ENCODE data around the gene CORO2B. TPM values are rescaled to one million over a fixed set of nuclear protein-coding genes. Genes with fewer than 3 reads are reported as not detected.

The CORO2B gene
- total RNA-seq, 1 donor from 2014 or later, result 16.3 TPM

DNA sequence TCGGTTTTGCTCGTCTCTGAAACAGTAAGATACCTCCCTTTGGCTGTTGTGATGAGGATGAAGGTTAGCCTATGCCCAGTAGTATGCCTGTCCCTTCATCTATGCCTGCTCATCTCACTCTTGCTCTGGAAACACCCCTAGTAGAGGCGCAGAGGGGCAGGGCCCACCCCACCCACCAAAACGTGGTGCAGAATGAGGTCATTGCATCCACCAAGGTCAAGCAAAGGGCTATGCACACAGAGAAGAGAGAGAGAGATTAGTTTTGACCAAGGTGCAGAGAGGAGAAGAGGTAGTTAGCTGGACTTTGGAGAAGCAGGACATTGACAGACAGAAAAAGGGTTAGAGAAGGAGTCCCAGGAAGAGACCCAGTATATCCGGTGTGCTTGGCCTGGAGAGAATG, 119.9 kb downstream of the CORO2B start:
- Mint-ChIP-seq H3K4me3 (ENCODE audit: unreplicated experiment) (peak overlapping the region; percentile 9), H3K36me3 (ENCODE audit: unreplicated experiment) (peaks cover 12% of the 10 kb centered on the region), H3K4me1 (ENCODE audit: low read depth, unreplicated experiment) (peaks cover 14% of the 10 kb centered on the region), H3K27ac (ENCODE audit: unreplicated experiment) (no peak overlapping the region), H3K27me3 (ENCODE audit: unreplicated experiment) (peaks cover 13% of the 10 kb centered on the region), H3K9me3 (ENCODE audit: unreplicated experiment) (peaks cover 5% of the 10 kb centered on the region)
- no peak for DNase-seq
- TF ChIP-seq, protein P1, sequence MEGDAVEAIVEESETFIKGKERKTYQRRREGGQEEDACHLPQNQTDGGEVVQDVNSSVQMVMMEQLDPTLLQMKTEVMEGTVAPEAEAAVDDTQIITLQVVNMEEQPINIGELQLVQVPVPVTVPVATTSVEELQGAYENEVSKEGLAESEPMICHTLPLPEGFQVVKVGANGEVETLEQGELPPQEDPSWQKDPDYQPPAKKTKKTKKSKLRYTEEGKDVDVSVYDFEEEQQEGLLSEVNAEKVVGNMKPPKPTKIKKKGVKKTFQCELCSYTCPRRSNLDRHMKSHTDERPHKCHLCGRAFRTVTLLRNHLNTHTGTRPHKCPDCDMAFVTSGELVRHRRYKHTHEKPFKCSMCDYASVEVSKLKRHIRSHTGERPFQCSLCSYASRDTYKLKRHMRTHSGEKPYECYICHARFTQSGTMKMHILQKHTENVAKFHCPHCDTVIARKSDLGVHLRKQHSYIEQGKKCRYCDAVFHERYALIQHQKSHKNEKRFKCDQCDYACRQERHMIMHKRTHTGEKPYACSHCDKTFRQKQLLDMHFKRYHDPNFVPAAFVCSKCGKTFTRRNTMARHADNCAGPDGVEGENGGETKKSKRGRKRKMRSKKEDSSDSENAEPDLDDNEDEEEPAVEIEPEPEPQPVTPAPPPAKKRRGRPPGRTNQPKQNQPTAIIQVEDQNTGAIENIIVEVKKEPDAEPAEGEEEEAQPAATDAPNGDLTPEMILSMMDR (IDR thresholded peaks at IDR 0.05; ENCODE audit: partially characterized antibody, unreplicated experiment), result no peak

GRCh38 chr15:68699124-68699880, 120.5 kb downstream of the CORO2B start:
- peaks cover 12% of the 10 kb centered on the region for H3K36me3 Mint-ChIP-seq (ENCODE audit: unreplicated experiment)
- H3K27me3 Mint-ChIP-seq (ENCODE audit: unreplicated experiment), result peaks cover 13% of the 10 kb centered on the region

DNA sequence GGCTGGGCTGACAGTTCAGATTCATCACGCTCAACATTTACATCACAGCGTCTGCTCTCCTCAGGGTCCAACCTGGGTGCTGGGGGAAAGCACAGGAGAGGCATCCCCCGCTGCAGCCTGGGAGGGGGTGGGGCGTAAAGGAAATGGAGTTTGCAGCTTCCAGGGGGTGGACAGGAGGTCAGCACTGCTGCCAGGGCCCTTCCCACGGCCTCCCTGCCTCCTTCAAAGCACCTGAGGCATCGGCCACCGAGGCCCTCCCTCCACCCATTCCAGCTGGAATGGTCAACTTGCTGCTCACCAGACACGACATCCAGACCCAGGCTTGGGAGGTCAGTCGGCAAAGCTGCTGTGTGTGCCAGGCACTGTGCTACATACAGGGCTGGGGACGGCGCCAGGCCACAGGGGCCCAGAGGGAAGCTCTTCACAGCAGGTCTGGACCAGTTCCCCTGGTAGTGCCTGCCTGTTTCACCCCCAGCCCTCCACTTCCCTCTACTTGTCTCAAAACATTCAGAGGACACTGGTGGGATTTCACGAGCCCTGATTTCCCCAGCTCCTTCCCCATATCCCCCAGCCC, 121.2 kb downstream of the CORO2B start:
- TF ChIP-seq, protein P1 (IDR thresholded peaks at IDR 0.05; ENCODE audit: partially characterized antibody, unreplicated experiment), result no peak
- Mint-ChIP-seq H3K9me3 (ENCODE audit: unreplicated experiment) (peaks cover 5% of the 10 kb centered on the region), H3K4me3 (ENCODE audit: unreplicated experiment) (peak overlapping the region; percentile 68)

More at GRCh38 chr15:68699124-68699880, 120.5 kb downstream of the CORO2B start:
- peaks cover 16% of the 10 kb centered on the region for H3K4me1 Mint-ChIP-seq (ENCODE audit: low read depth, unreplicated experiment)
- H3K9me3 Mint-ChIP-seq (ENCODE audit: unreplicated experiment), result peaks cover 5% of the 10 kb centered on the region
- H3K27ac Mint-ChIP-seq (ENCODE audit: unreplicated experiment), result no peak overlapping the region
- DNase-seq, result no peak
- peak overlapping the region; percentile 9 for H3K4me3 Mint-ChIP-seq (ENCODE audit: unreplicated experiment)
- TF ChIP-seq, protein P1 (IDR thresholded peaks at IDR 0.05; ENCODE audit: partially characterized antibody, unreplicated experiment), result no peak

DNA sequence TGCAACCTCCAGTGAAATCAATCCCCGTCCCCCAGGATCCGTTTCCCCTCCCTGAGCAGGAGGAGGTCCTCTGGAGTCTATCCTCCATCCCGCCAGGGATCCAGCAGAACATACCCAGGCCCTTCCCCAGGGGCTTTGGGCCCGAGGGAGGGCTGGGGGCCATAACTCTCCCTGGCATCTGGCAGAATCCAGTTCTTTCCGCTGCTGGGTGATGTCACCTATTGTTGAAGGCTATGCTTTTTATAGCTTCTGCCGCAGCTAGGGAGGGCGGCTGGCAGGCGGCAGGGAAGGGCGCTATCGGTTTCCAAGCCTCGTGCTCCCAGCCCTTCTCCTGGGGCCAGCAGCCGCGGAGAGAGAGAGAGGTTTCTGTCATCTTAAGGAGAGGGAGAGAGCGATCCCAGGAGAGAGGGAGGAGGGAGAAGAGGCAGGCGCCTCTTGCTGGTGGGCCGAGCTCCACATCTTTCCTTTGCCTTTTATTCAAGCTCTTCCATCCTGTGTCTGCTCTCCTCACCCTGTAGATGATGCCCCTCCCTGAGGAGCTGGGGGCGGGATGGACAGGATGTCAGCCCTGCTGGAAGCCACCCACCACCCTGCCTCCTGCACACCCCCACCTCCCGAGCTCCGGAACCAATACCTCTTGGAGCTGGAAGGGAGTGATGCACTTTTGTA, 121.8 kb downstream of the CORO2B start:
- Mint-ChIP-seq H3K4me1 (ENCODE audit: low read depth, unreplicated experiment) (peaks cover 12% of the 10 kb centered on the region), H3K27ac (ENCODE audit: unreplicated experiment) (peak overlapping the region; percentile 94), H3K36me3 (ENCODE audit: unreplicated experiment) (peaks cover 12% of the 10 kb centered on the region), H3K9me3 (ENCODE audit: unreplicated experiment) (peaks cover 5% of the 10 kb centered on the region), H3K27me3 (ENCODE audit: unreplicated experiment) (peaks cover 13% of the 10 kb centered on the region), H3K4me3 (ENCODE audit: unreplicated experiment) (peak overlapping the region; percentile 68)
- TF ChIP-seq, protein P1 (IDR thresholded peaks at IDR 0.05; ENCODE audit: partially characterized antibody, unreplicated experiment), result no peak
- peak; percentile 71 for DNase-seq

More for the DNA sequence above, 121.2 kb downstream of the CORO2B start:
- Mint-ChIP-seq H3K27me3 (ENCODE audit: unreplicated experiment) (peaks cover 13% of the 10 kb centered on the region), H3K27ac (ENCODE audit: unreplicated experiment) (peak overlapping the region; percentile 94), H3K36me3 (ENCODE audit: unreplicated experiment) (peaks cover 12% of the 10 kb centered on the region), H3K4me1 (ENCODE audit: low read depth, unreplicated experiment) (peaks cover 18% of the 10 kb centered on the region)
- DNase-seq, result no peak
